Naive thymus-derived CD8-positive, alpha-beta T cell (primary cell): ENCODE measurements around the gene COL23A1. TPM values are rescaled to one million over a fixed set of nuclear protein-coding genes. Genes with fewer than 3 reads are reported as not detected.

Source experiments
- ATAC-seq, 2 donors: fragments of 150-1000 bp; cut with Tn5 transposase in 1 of 2; sonication (Bioruptor Pico), chemical (Tn5 transposase) in 1 of 2; 1 replicate in 1 of 2; 2 replicates in 1 of 2; pipeline ENCODE4 v1.10.0; 2021; ENCODE audit warnings: mild to moderate bottlenecking in 2 of 2, moderate library complexity in 2 of 2
- POLR2A ChIA-PET: fragments of 350-600 bp; sonication (Branson Sonifier 250); formaldehyde crosslinking; loops from one replicate; lab custom pipeline; 2021; ENCODE audit warnings: antibody characterized with exemption; lab: Charles Lee
- DNase-seq, 10 donors: peaks; one replicate each; pipeline versions ENCODE4 v3.0.0 to v3.0.0-alpha.2; 2020 to 2022
- H3K27ac Mint-ChIP-seq, 10 donors: one replicate each; pipeline ENCODE4 v1.8.0; 2020 to 2022; ENCODE audit warnings: mild to moderate bottlenecking in 10 of 10, mixed read lengths in 10 of 10, moderate library complexity in 4 of 10, inconsistent platforms in 1 of 10
- H3K27me3 Mint-ChIP-seq, 5 donors: one replicate each; pipeline ENCODE4 v1.8.0; 2021 to 2022; ENCODE audit warnings: mixed read lengths in 5 of 5
- H3K36me3 Mint-ChIP-seq, 3 donors: one replicate each; pipeline ENCODE4 v1.8.0; 2020 to 2022; ENCODE audit warnings: mixed read lengths in 3 of 3, mild to moderate bottlenecking in 2 of 3, inconsistent platforms in 1 of 3
- H3K4me1 Mint-ChIP-seq, 4 donors: one replicate each; pipeline ENCODE4 v1.8.0; 2021 to 2022; ENCODE audit warnings: mixed read lengths in 4 of 4
- H3K4me3 Mint-ChIP-seq, 10 donors: one replicate each; pipeline ENCODE4 v1.8.0; 2020 to 2022; ENCODE audit warnings: mild to moderate bottlenecking in 10 of 10, mixed read lengths in 10 of 10, moderate library complexity in 6 of 10, inconsistent platforms in 1 of 10
- H3K9me3 Mint-ChIP-seq, 9 donors: one replicate each; pipeline ENCODE4 v1.8.0; 2020 to 2022; ENCODE audit warnings: mixed read lengths in 9 of 9, mild to moderate bottlenecking in 3 of 9, inconsistent platforms in 1 of 9, moderate library complexity in 1 of 9
- polyA plus RNA-seq, 3 donors: library from polyadenylated mRNA; unstranded; fragments of 300-500 nt; fragmentation: Illumina TruSeq; gene quantifications; one replicate each; pipeline ENCODE4 v1.2.3, GENCODE V29; 2021
- total RNA-seq, 8 experiments: library from RNA in 2 of 8; stranded (reverse) in 2 of 8; gene quantifications; one replicate each; pipeline ENCODE4 v1.2.3 and lab custom pipeline; 2021 to 2026

The COL23A1 gene
- total and polyA plus RNA-seq, 5 experiments from 2014 or later = 0.10 to 0.51 (median 0.16) TPM; not detected in 2

GRCh38 chr5:178208540-178209227 lies 381.5 kb downstream of the COL23A1 start:
- peaks cover 0 to 2% (median 0%) of the 10 kb centered on the region in 9 donors for H3K9me3 Mint-ChIP-seq
- peaks cover 0 to 3% (median 0%) of the 10 kb centered on the region in 5 donors for H3K27me3 Mint-ChIP-seq
- DNase-seq (no peak), ATAC-seq (no peak)
- POLR2A ChIA-PET = no interaction called here
- H3K27ac Mint-ChIP-seq = peak overlapping the region in 5 of 10 donors; percentile 15 to 71 (median 55)
- no peak overlapping the region for H3K4me3 Mint-ChIP-seq
- H3K36me3 Mint-ChIP-seq = peaks cover 4 to 81% (median 12%) of the 10 kb centered on the region in 3 donors
- peaks cover 26 to 67% (median 49%) of the 10 kb centered on the region in 4 donors for H3K4me1 Mint-ChIP-seq

DNA sequence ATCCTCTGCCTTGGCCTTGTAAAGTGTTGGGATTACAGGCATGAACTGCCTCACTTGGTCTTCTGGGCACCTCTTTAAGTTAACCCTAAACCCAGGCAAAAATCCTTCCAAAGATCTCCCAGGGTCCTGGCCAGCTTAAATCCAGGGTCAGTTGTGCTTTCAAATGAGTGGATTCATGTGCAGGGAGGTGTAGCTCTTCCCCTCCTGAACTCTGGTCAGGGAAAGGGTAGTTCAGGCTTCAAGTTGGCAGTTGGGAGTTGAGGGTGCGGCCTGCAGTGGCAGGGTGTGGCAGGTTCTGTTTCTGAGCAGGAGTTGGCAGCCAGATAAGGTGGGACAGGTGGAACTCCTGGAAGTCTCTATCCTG lies 382.3 kb downstream of the COL23A1 start:
- H3K9me3 Mint-ChIP-seq = peaks cover 0 to 2% (median 0%) of the 10 kb centered on the region in 9 donors
- peaks cover 4 to 73% (median 12%) of the 10 kb centered on the region in 3 donors for H3K36me3 Mint-ChIP-seq
- peaks cover 25 to 60% (median 47%) of the 10 kb centered on the region in 4 donors for H3K4me1 Mint-ChIP-seq
- POLR2A ChIA-PET = interaction anchor here (0.7 kb wide), 1 partner anchor 285 kb away, joined by 5 read pairs; no protein-coding TSS in a partner anchor
- DNase-seq (no peak), ATAC-seq (no peak)
- peak overlapping the region in 5 of 10 donors; percentile 10 to 61 (median 29) for H3K4me3 Mint-ChIP-seq
- H3K27ac Mint-ChIP-seq = peak overlapping the region; percentile 41 to 92 (median 70)
- H3K27me3 Mint-ChIP-seq = peaks cover 0 to 3% (median 0%) of the 10 kb centered on the region in 5 donors

DNA sequence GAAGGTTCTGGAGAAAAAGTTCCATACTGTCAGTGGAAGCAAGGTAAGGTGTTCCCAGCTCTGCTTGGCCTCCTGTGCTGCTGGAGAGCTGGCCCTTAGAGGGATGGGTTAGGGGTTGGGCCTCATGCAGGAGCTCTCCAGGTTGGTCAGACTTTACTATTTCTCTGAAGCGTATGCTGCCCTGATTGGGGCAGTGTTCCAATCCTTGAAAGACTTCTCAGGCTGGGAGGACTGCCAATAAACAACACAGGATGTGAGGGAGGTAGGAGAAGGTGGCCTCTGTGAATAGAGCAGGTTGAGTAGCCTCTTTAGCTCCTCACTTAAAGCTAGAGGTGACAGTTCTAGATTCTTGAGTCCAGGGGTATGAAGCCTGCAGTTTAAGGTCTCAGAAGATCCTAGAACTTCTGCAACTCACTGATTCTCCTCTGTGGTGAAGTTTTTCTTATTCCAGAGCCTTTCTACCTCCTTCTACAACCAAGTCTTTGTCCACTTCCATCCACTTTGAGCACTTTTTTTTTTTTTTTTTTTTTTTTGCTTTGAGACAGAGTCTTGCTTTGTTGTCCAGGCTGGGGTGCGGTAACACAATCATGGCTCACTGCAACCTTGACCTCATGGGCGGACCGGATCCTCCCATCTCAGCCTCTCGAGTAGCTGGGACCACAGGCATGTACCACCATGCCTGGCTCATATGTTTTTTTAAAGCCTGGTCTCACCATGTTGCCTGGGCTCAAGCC lies 382.8 kb downstream of the COL23A1 start:
- DNase-seq (no peak), ATAC-seq (no peak)
- peak overlapping the region; percentile 52 to 92 (median 86) for H3K27ac Mint-ChIP-seq
- POLR2A ChIA-PET = interaction anchor here (0.7 to 2.1 kb wide), 2 partner anchors 25 to 286 kb away, joined by 5 to 9 read pairs; partner anchors contain the start of gene PHYKPL
- peaks cover 0 to 3% (median 0%) of the 10 kb centered on the region in 5 donors for H3K27me3 Mint-ChIP-seq
- peaks cover 25 to 60% (median 45%) of the 10 kb centered on the region in 4 donors for H3K4me1 Mint-ChIP-seq
- H3K36me3 Mint-ChIP-seq = peaks cover 4 to 68% (median 12%) of the 10 kb centered on the region in 3 donors
- peak overlapping the region in 7 of 10 donors; percentile 10 to 95 (median 61) for H3K4me3 Mint-ChIP-seq
- H3K9me3 Mint-ChIP-seq = peaks cover 0 to 2% (median 0%) of the 10 kb centered on the region in 9 donors

GRCh38 chr5:178206166-178207101 lies 383.8 kb downstream of the COL23A1 start:
- H3K36me3 Mint-ChIP-seq = peaks cover 4 to 60% (median 9%) of the 10 kb centered on the region in 3 donors
- peaks cover 0 to 3% (median 0%) of the 10 kb centered on the region in 5 donors for H3K27me3 Mint-ChIP-seq
- DNase-seq (peak in 3 of 10 donors; percentile 21 to 30 (median 29)), ATAC-seq (no peak)
- H3K4me1 Mint-ChIP-seq = peaks cover 25 to 55% (median 44%) of the 10 kb centered on the region in 4 donors
- H3K9me3 Mint-ChIP-seq = peaks cover 0 to 2% (median 0%) of the 10 kb centered on the region in 9 donors
- POLR2A ChIA-PET = interaction anchor here (0.9 to 2.1 kb wide), 4 partner anchors 8 to 83 kb away, joined by 3 to 9 read pairs (median 6); partner anchors contain the start of gene PHYKPL
- peak overlapping the region; percentile 70 to 95 (median 84) for H3K4me3 Mint-ChIP-seq
- H3K27ac Mint-ChIP-seq = peak overlapping the region; percentile 84 to 92 (median 88)

DNA sequence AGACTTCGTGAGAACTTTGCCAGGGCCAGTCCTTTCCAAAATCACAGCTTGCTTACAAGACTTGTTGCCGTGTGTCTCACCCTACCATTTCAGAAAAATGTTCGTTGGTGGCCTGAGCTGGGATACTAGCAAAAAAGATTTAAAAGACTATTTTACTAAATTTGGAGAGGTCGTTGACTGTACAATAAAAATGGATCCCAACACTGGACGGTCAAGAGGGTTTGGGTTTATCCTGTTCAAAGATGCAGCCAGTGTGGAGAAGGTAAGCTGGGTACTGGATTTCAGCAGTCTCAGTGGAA lies 384.5 kb downstream of the COL23A1 start:
- H3K27me3 Mint-ChIP-seq = peaks cover 0 to 3% (median 0%) of the 10 kb centered on the region in 5 donors
- no peak for DNase-seq

DNA sequence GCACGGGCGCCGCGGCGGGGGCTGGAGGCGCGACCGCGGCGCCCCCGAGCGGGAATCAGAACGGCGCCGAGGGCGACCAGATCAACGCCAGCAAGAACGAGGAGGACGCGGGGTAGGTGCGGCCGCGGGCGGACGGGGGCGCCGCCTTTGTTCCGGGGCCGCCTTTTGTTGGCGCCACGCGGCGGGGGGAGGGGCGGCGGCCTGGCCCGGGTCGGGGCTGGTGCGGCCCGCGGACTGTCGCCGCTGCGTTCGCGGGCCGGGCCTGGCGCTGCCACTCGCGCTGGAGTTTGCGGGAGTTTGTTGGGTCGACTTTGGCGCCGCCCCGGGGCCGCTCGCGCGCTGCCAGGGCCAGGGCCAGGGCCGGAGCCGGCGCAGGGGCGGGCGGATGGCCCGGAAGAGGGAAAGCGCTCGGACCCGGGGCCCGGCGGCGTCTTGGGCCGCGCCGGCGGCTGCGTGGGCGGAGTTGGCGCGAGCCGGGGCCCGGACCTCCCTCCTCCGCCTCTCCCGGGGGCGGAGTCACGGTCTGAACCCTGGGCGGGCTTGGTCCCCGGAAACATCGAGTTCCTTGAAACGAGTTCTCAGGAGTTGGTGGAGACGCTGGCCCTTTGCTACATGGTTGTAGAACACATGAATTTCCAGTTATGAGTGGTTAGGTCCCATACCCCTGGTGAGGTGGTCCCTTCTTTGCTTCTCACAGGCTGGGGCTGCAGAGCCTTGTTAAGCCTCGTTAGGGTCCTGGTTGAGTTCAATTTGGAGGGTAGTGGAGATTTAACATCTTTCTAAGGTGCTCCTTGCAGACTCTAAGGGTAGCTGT lies 385.1 kb downstream of the COL23A1 start:
- peak; percentile 49 to 83 (median 62) for DNase-seq
- H3K4me3 Mint-ChIP-seq = peak overlapping the region; percentile 70 to 99 (median 86)
- POLR2A ChIA-PET = interaction anchor here (0.9 to 2.1 kb wide), 21 partner anchors 8 to 1473 kb away, joined by 3 to 22 read pairs (median 6); partner anchors contain the start of genes NHP2 and PHYKPL
- peak overlapping the region; percentile 84 to 92 (median 88) for H3K27ac Mint-ChIP-seq
- peaks cover 4 to 47% (median 4%) of the 10 kb centered on the region in 3 donors for H3K36me3 Mint-ChIP-seq
- peaks cover 0 to 3% (median 0%) of the 10 kb centered on the region in 5 donors for H3K27me3 Mint-ChIP-seq
- H3K4me1 Mint-ChIP-seq = peaks cover 25 to 49% (median 42%) of the 10 kb centered on the region in 4 donors
- ATAC-seq = peak; percentile 39 to 48
- peaks cover 0 to 2% (median 0%) of the 10 kb centered on the region in 9 donors for H3K9me3 Mint-ChIP-seq

More for the DNA sequence above, 384.5 kb downstream of the COL23A1 start:
- peak overlapping the region; percentile 70 to 95 (median 84) for H3K4me3 Mint-ChIP-seq
- peaks cover 4 to 53% (median 4%) of the 10 kb centered on the region in 3 donors for H3K36me3 Mint-ChIP-seq
- peaks cover 25 to 51% (median 42%) of the 10 kb centered on the region in 4 donors for H3K4me1 Mint-ChIP-seq
- peaks cover 0 to 2% (median 0%) of the 10 kb centered on the region in 9 donors for H3K9me3 Mint-ChIP-seq
- ATAC-seq = no peak
- POLR2A ChIA-PET = interaction anchor here (0.9 to 2.1 kb wide), 3 partner anchors 8 to 27 kb away, joined by 4 to 9 read pairs (median 7); partner anchors contain the start of gene PHYKPL
- H3K27ac Mint-ChIP-seq = peak overlapping the region; percentile 84 to 92 (median 88)

- peaks cover 0 to 3% (median 0%) of the 10 kb centered on the region in 5 donors for H3K27me3 Mint-ChIP-seq
- peaks cover 4 to 40% (median 4%) of the 10 kb centered on the region in 3 donors for H3K36me3 Mint-ChIP-seq
- peak within 1 kb of the TSS; percentile 95 to 100 (median 99) for H3K27ac Mint-ChIP-seq
- peak within 1 kb of the TSS; percentile 88 to 100 (median 98) for H3K4me3 Mint-ChIP-seq
- ATAC-seq (peak; percentile 74 to 86), DNase-seq (peak; percentile 93 to 98 (median 96))
- peaks cover 0 to 2% (median 0%) of the 10 kb centered on the region in 9 donors for H3K9me3 Mint-ChIP-seq
- H3K4me1 Mint-ChIP-seq = peaks cover 23 to 42% (median 39%) of the 10 kb centered on the region in 4 donors
- POLR2A ChIA-PET = interaction anchor here (0.6 to 1.7 kb wide), 26 partner anchors 9 to 1474 kb away, joined by 3 to 22 read pairs (median 5); partner anchors contain the start of genes NHP2 and PHYKPL
Measured at GRCh38 chr5:178204182-178204934, 385.8 kb downstream of the COL23A1 start, which contains the start of gene HNRNPAB. Gene HNRNPAB (plus strand): TSS chr5:178204533. CDS start chr5:178204838, 305 bp downstream.

GRCh38 chr5:178203670-178204181 lies 386.5 kb downstream of the COL23A1 start:
- POLR2A ChIA-PET = interaction anchor here (0.6 to 1.7 kb wide), 24 partner anchors 8 to 1069 kb away, joined by 3 to 22 read pairs (median 5); partner anchors contain the start of genes NHP2 and PHYKPL
- peaks cover 0 to 2% (median 0%) of the 10 kb centered on the region in 9 donors for H3K9me3 Mint-ChIP-seq
- H3K4me1 Mint-ChIP-seq = peaks cover 21 to 37% (median 33%) of the 10 kb centered on the region in 4 donors
- peaks cover 4 to 33% (median 4%) of the 10 kb centered on the region in 3 donors for H3K36me3 Mint-ChIP-seq
- peaks cover 0 to 3% (median 0%) of the 10 kb centered on the region in 5 donors for H3K27me3 Mint-ChIP-seq
- ATAC-seq (peak; percentile 14 to 15), DNase-seq (no peak)
- peak overlapping the region; percentile 88 to 100 (median 98) for H3K4me3 Mint-ChIP-seq
- peak overlapping the region in 5 of 10 donors; percentile 57 to 100 (median 99) for H3K27ac Mint-ChIP-seq

GRCh38 chr5:178202541-178202940 lies 387.7 kb downstream of the COL23A1 start:
- POLR2A ChIA-PET = interaction anchor here (2.2 kb wide), 1 partner anchor 30 kb away, joined by 6 read pairs; the partner anchor contains the start of gene PHYKPL
- Mint-ChIP-seq H3K36me3 (peaks cover 4 to 21% (median 4%) of the 10 kb centered on the region in 3 donors), H3K27me3 (peaks cover 0 to 3% (median 0%) of the 10 kb centered on the region in 5 donors), H3K4me3 (peak overlapping the region; percentile 31 to 77 (median 56)), H3K27ac (no peak overlapping the region), H3K9me3 (peaks cover 0 to 2% (median 0%) of the 10 kb centered on the region in 9 donors), H3K4me1 (peaks cover 15 to 27% (median 24%) of the 10 kb centered on the region in 4 donors)
- ATAC-seq = no peak
- no peak for DNase-seq
